ENCODE results near the gene GABARAPL2. TPM values are rescaled to one million over a fixed set of nuclear protein-coding genes. Genes with fewer than 3 reads are reported as not detected.

GABARAPL2 gene
- polyA plus RNA-seq, 3 donors = 84.3 to 302 (median 280) TPM

- Histone ChIP-seq H3K79me2 (ENCODE audit: insufficient read depth, low read length) (peaks cover 19% of the 10 kb centered on the region), H2AFZ (ENCODE audit: insufficient read depth, low read depth, low read length, poor library complexity, severe bottlenecking) (no peak overlapping the region), H3K9ac (ENCODE audit: insufficient read depth, low read length, poor library complexity, severe bottlenecking) (no peak overlapping the region), H3K27me3 (ENCODE audit: control insufficient read depth in 2 of 2, insufficient read depth in 2 of 2, low read length in 2 of 2) (no peaks in the 10 kb centered on the region), H4K20me1 (ENCODE audit: insufficient read depth, low read length) (peaks cover 75% of the 10 kb centered on the region), H3K4me2 (replicated peaks; ENCODE audit: extremely low read depth, low read length, poor library complexity, severe bottlenecking) (no peak overlapping the region), H3K4me1 (ENCODE audit: control insufficient read depth in 1 of 2, insufficient read depth in 2 of 2, low read length in 2 of 2) (peaks cover 21 to 32% of the 10 kb centered on the region in 2 donors), H3K4me3 (replicated peaks in 1 of 3; ENCODE audit: low read depth in 2 of 3, low read length in 3 of 3) (no peak overlapping the region), H3K27ac (ENCODE audit: low read depth in 1 of 2, low read length in 2 of 2) (peak overlapping the region in 1 of 2 donors; percentile 4), H3K36me3 (replicated peaks in 1 of 2; ENCODE audit: control insufficient read depth in 1 of 2, insufficient read depth in 2 of 2, low read length in 2 of 2) (peaks cover 72 to 95% of the 10 kb centered on the region in 2 donors), H3K9me3 (replicated peaks in 1 of 2; ENCODE audit: control insufficient read depth in 1 of 2, insufficient read depth in 1 of 2, low read length in 2 of 2) (no peaks in the 10 kb centered on the region)
- WGBS (ENCODE audit: insufficient coverage) = 92% methylated on average over 5 of the region's 5 CpGs
- H3K4me1 Mint-ChIP-seq = peaks cover 42% of the 10 kb centered on the region
- H3K9me3 Mint-ChIP-seq = no peaks in the 10 kb centered on the region
- DNase-seq = no peak
- peak overlapping the region in 1 of 7 donors; percentile 46 for H3K27ac Mint-ChIP-seq
- no peak for TF ChIP-seq CTCF (IDR thresholded peaks at IDR 0.05)
- peaks cover 74 to 85% of the 10 kb centered on the region in 2 donors for H3K36me3 Mint-ChIP-seq
- intact Hi-C loops (cut with micrococcal nuclease) = no loop called here
- H3K4me3 Mint-ChIP-seq = no peak overlapping the region
- H3K27me3 Mint-ChIP-seq (ENCODE audit: low read depth in 3 of 3) = no peaks in the 10 kb centered on the region
Measured at GRCh38 chr16:75573955-75574354, 7.8 kb downstream of the GABARAPL2 start.

- 100% methylated on average over 1 of the region's 3 CpGs for WGBS (ENCODE audit: insufficient coverage)
- H3K27ac Mint-ChIP-seq = peak overlapping the region in 1 of 7 donors; percentile 60
- H3K36me3 Mint-ChIP-seq = peaks cover 78 to 90% of the 10 kb centered on the region in 2 donors
- peaks cover 5 to 17% of the 10 kb centered on the region in 2 donors for H3K4me1 ChIP-seq (ENCODE audit: control insufficient read depth in 1 of 2, insufficient read depth in 2 of 2, low read length in 2 of 2)
- no peak overlapping the region for H3K9ac ChIP-seq (ENCODE audit: insufficient read depth, low read length, poor library complexity, severe bottlenecking)
- H3K4me2 ChIP-seq (replicated peaks; ENCODE audit: extremely low read depth, low read length, poor library complexity, severe bottlenecking) = no peak overlapping the region
- H2AFZ ChIP-seq (ENCODE audit: insufficient read depth, low read depth, low read length, poor library complexity, severe bottlenecking) = no peak overlapping the region
- peaks cover 56% of the 10 kb centered on the region for H4K20me1 ChIP-seq (ENCODE audit: insufficient read depth, low read length)
- H3K4me1 Mint-ChIP-seq = peaks cover 28% of the 10 kb centered on the region
- intact Hi-C loops (cut with micrococcal nuclease) = no loop called here
- peaks cover 19% of the 10 kb centered on the region for H3K79me2 ChIP-seq (ENCODE audit: insufficient read depth, low read length)
- H3K4me3 ChIP-seq (replicated peaks in 1 of 3; ENCODE audit: low read depth in 2 of 3, low read length in 3 of 3) = no peak overlapping the region
- no peaks in the 10 kb centered on the region for H3K27me3 ChIP-seq (ENCODE audit: control insufficient read depth in 2 of 2, insufficient read depth in 2 of 2, low read length in 2 of 2)
- peaks cover 74 to 97% of the 10 kb centered on the region in 2 donors for H3K36me3 ChIP-seq (replicated peaks in 1 of 2; ENCODE audit: control insufficient read depth in 1 of 2, insufficient read depth in 2 of 2, low read length in 2 of 2)
- no peaks in the 10 kb centered on the region for H3K27me3 Mint-ChIP-seq (ENCODE audit: low read depth in 3 of 3)
- DNase-seq = no peak
- no peaks in the 10 kb centered on the region for H3K9me3 Mint-ChIP-seq
- no peak overlapping the region for H3K27ac ChIP-seq (ENCODE audit: low read depth in 1 of 2, low read length in 2 of 2)
- H3K9me3 ChIP-seq (replicated peaks in 1 of 2; ENCODE audit: control insufficient read depth in 1 of 2, insufficient read depth in 1 of 2, low read length in 2 of 2) = no peaks in the 10 kb centered on the region
- TF ChIP-seq CTCF (IDR thresholded peaks at IDR 0.05) = no peak
- no peak overlapping the region for H3K4me3 Mint-ChIP-seq
Measured at GRCh38 chr16:75575958-75576357, 9.8 kb downstream of the GABARAPL2 start.
